Medulla oblongata (tissue), 1 donor: Measurements from ENCODE around the gene MMP21.

Experiments used
- DNase-seq: peaks from one replicate; pipeline ENCODE4 v3.0.0-alpha.2; 2015; ENCODE audit errors: extremely low spot score

MMP21 gene

DNA sequence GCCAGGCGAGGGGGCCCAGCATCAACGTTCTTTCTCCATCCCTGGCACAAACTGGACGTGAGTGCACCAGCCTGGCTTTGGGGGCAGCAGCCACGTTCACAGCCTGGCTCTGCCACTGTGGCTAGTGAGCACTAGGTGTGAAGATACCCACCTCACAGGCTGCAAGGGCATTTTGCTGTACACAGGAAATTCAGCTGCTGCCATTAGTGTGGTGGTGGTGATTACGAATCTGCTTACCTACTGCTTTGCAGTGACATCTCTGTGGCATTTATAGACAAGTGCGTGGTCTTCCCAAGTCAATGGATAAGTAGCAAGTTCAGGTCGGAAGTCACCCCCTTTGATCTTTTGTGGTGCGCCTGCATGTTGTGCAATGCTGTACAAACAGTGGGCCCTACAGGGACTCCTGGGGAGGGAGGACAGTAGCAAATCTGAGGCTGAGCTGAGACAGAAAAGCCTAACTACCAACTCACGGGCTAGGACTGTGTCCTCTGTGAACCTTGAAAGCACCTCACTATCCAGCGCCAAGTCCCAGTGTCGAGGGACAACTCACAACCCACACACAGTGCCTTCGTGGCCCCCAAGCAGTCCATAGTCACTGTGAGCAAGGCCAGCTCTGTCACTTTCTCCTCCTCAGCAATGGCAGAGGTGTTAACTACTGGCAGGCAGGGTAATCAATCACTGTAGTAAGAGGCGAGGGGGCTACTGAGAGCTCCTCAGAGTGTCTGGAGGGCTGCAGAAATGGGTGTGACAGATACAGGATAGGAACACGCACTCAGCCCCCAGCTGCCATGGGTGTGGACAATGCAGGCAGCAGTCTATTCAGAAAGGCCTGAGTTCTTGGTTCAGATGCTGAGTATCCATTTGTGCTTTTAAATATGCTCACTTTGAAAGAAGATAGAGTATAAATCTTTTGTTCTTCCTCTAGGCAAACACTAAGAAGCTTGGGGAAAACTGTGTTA, 17.0 kb upstream of the MMP21 start:
- DNase-seq: no peak

DNA sequence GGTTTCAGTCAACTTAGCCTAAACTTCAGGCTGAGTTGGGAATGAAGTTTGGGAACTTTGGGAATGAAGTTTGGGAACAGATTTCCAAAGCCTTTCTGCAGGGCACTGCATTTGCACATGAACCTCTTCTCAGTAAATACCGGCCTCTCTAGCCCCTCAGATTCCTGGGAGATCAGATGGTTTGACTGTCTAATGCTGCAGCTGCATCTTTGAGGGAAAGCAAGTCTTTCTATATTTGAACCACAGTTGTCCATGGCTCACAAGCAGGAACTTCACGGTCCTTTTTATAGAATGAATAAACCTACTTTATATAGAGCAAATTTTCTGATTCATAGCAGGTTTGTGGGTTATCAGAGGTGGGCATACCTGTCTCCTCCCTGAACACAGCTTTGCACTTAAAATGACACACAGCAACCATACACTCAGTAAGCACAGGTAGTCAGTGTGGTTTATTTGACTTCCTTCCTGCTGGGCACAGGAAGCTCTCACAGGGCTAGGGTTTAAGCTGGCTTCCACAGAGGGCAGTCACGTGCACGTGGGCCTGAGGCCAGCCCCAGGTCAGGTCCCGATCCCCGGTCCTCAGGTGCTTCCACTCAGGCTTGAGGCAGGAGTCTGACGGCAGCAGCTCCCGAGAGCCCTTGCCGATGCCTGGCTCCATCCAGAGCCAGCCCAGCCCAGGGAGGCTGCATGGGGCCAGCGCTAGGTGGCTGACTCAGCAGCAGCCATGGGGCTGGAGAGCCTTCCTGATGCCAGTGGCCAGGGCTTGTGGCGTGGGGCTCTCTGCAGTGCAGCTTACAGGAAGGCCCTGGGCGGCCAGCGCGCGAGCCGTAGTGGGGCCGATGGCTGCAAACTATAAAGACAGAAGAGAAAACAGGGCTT, 12.8 kb upstream of the MMP21 start:
- no peak for DNase-seq

GRCh38 chr10:125785791-125786190, 10.2 kb upstream of the MMP21 start:
- DNase-seq: no peak

GRCh38 chr10:125783957-125784356, 8.3 kb upstream of the MMP21 start:
- DNase-seq: no peak

- DNase-seq: no peak
Measured at GRCh38 chr10:125783408-125783807, 7.8 kb upstream of the MMP21 start.

DNA sequence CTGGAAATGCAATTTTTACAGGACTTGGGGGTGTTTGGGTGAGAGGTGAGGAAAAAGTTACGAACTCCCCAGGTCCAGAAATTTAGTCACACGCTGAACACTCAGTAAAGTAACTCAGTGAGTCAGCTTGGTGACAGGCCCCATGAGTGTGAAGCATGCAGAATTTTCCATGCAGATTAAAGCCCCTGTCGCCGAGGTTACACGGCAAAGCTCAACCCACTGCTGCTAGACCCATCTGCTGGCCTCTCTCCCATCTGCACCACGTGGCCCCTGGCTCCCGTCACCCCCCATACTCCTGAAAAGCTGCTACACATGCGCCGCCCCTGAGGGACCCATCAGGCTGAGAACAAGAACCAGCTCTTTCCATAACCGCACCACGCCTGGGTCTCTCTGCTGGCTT, 7.0 kb upstream of the MMP21 start:
- DNase-seq: no peak

DNA sequence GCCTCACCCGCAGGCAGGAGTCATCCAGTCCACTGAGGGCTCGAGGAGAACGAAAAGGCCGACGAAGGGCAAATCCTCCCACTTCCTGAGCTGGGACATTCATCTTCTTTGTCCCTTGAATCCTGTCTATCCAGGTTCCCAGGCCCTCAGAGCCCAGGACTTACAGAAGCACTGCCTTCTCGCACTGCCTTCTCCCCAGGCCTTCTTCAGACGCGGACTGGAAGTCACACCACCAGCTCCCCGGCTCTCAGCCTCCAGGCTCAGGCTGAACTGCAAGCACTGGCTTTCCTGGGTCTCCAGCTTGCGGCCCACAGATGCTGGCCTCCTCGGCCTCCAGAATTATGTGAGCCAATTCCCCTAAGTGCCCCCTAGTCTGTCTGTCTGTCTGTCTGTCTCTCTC, 6.4 kb upstream of the MMP21 start:
- DNase-seq: no peak

DNA sequence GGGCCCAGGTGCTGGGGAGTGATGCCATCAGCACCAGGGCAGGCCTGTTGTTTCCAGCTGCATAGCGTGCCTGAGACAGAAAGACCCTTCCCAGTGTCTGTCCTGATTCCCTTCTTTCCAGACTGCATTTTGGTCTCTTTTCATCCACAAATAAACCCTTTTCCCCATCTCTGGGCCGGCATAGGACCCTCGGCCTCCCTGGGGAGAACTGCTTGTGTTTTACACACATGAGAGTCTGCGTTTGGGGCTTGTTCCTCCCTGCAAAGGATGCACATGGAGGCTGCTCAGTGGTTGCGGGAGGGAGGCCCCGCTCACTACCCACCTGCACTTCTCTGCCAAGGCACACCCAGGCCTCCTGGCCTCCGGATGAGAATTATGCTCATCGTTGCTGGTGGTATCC, 5.8 kb upstream of the MMP21 start:
- no peak for DNase-seq

DNA sequence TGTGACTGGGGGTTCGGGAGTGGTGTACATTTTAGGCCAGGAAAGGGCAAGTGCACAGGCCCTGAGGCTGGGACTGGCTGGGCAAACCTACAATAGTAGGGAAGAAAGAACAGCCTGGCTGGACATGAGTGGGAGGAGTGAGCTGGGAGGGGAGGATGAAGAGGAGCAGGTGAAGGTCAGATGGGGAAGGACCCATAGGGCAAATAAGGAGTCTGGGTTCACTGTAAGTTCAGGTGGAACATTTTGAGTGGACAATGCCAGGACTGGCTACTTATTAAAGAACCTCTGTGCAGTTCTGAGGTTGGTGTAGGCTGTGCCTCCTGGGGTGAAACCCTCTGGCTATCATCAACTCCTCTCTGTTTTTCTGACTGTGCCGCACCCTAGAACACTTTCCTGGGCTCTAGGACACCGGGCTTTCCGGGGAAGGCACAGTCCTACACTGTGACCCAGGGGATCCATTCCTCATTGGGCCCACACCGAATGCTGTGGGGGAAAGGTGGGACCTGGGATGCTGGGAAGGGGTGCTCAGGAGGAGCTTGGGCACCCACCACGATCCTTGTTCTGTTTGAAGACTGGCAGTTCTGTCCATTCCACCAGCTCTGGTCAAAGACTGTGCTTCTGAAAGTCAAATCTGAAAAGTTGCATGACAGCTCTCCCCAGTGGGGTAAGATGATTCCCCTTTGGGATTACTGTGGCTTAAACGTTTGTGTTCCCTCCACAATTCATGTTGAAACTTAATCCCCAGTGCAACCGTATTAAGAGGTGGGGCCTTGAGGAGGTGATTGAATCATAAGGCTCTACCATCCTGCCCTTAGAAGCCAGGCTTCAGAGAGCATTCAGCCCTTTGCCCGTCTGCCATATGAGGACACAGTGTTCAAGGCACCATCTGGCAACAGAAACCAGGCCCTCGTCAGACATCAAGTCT, 4.0 kb upstream of the MMP21 start:
- no peak for DNase-seq

DNA sequence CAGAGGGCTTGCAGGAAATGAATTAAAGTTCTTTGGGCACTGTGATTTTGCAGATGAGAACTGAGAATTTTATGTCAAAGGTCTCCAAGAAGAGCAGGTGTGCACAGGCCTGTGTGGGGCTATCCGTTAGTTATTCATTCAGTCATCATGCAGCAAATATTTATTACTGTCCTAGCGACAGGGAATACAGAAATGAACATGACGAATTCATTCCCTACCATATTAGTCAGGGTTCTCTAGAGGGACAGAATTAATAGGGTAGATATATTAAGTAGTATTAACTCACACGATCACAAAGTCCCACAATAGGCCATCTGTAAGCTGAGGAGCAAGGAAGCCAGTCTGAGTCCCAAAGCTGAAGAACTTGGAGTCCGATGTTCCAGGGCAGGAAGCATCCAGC, 2.9 kb upstream of the MMP21 start:
- no peak for DNase-seq

GRCh38 chr10:125777806-125778205, 2.2 kb upstream of the MMP21 start:
- DNase-seq: no peak

GRCh38 chr10:125774581-125775191, 935 bp downstream of the MMP21 start:
- no peak for DNase-seq

DNA sequence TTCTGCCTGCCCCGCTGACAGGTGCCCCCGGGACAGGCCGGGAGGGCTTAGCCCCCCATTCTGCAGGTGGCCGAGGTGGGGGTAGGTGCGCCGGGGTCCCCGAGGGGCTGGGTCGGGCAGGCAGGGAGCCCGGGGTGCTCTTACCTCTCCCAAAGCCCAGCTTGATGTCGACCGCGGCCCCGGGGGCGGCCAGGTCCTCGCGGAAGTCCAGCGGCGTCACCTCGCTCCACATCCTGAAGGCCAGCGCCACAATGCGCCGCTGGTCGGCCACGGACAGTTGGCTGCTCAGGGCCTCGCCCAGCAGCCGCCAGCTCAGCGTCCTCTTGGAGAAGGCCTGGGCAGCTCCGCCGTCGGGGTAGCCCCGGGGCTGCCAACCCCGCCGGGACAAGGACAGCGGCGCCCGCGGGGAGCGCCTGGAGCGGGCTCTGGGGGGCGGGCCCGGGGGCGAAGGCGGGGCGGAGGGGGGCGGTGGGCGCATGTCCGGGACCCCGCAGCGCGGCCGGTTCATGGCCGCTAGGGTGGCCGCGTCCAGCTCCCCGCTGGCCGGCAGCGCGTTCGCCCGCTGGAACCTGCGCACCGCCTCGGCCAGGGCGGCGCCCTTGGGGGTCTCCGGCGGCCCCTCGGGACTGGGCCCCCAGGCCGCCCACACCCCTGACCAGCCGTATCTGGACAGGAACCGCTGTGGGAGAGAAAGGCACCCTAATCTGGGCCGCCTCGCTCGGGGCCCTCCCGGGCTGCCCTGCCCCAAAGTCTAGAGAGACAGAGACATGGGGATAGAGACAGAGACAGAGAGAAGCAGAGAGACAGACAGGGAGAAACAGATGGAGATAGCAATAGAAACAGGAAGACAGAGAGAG, 1.7 kb downstream of the MMP21 start:
- no peak for DNase-seq

DNA sequence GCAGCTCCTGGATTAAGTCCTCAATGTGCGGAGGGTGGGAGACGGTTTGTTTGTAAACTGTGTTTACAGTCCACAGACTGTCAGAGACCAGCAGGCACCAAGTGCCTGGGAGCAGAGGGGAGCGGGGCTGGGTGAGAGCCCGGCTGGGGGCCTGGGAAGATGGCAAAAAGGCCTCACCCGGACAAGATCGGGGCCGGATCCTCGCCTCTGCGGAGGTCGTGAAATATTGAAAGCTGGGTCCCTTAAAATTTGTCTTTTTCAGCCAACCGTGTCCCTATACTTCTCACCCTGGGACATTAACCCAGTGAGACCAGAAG, 2.8 kb downstream of the MMP21 start:
- DNase-seq: no peak

- no peak for DNase-seq
Measured at GRCh38 chr10:125772112-125772863, 3.3 kb downstream of the MMP21 start.

GRCh38 chr10:125770844-125771243, 4.8 kb downstream of the MMP21 start:
- no peak for DNase-seq

- DNase-seq: no peak
Measured at GRCh38 chr10:125769175-125769574, 6.4 kb downstream of the MMP21 start.

GRCh38 chr10:125768219-125768855, 7.3 kb downstream of the MMP21 start:
- peak; percentile 49 for DNase-seq

- no peak for DNase-seq
Measured at GRCh38 chr10:125766511-125766910, 9.1 kb downstream of the MMP21 start.
